HEK293 (cell line): ENCODE results near the gene GNB1.

Experiments
- CTCF ChIA-PET: fragments of 350-600 bp; formaldehyde crosslinking; extraction: SDS; loops from one replicate; lab custom pipeline; 2021; ENCODE audit warnings: antibody characterized with exemption; lab: Yijun Ruan, JAX
- POLR2A ChIA-PET: fragments of 300-600 bp; formaldehyde crosslinking; extraction: SDS; loops from one replicate; lab custom pipeline; 2020; ENCODE audit warnings: antibody characterized with exemption, inconsistent platforms; lab: Yijun Ruan, JAX
- H3K27ac ChIP-seq: fragments of 200-500 bp; sonication (Bioruptor generic); 2 replicates; pipeline ENCODE4 v1.5.1; 2014; ENCODE audit warnings: low read depth, low read length, control low read depth, inconsistent platforms; ENCODE audit errors: extremely low read depth
- H3K36me3 ChIP-seq, 2 experiments: fragments of 200-500 bp in 1 of 2; sonication (Bioruptor generic) in 1 of 2; 1 replicate in 1 of 2; 2 replicates in 1 of 2; pipeline ENCODE4 v1.5.1; 2014 to 2017; ENCODE audit warnings: inconsistent platforms in 2 of 2, low read length in 2 of 2; ENCODE audit not compliant: control insufficient read depth in 2 of 2, insufficient read depth in 1 of 2
- H3K4me1 ChIP-seq: fragments of 200-500 bp; sonication (Bioruptor generic); 2 replicates; pipeline ENCODE4 v1.5.1; 2014; ENCODE audit warnings: mild to moderate bottlenecking, low read length, inconsistent platforms; ENCODE audit not compliant: control insufficient read depth, insufficient read depth
- H3K4me3 ChIP-seq: 2 replicates; pipeline ENCODE4 v1.5.1; 2011; ENCODE audit warnings: low read depth, mild to moderate bottlenecking, control low read depth, low read length, moderate library complexity
- H3K9me3 ChIP-seq: fragments of 200-500 bp; sonication (Bioruptor generic); 2 replicates; pipeline ENCODE4 v1.5.1; 2014; ENCODE audit warnings: low read depth, low read length, inconsistent platforms; ENCODE audit not compliant: control insufficient read depth, insufficient read depth
- BCL11A ChIP-seq: fragments of 450-650 bp; formaldehyde crosslinking; IDR thresholded peaks from 2 replicates; pipeline ENCODE4 v1.5.1; 2016; ENCODE audit warnings: low read depth, missing biosample characterization, missing genetic modification characterization
- HOXC10 ChIP-seq: sonication (generic); formaldehyde crosslinking; IDR thresholded peaks from 2 replicates; pipeline ENCODE4 v1.8.1; 2023; ENCODE audit warnings: mild to moderate bottlenecking, missing genetic modification reagents
- HOXD13 ChIP-seq: sonication (generic); formaldehyde crosslinking; IDR thresholded peaks from 2 replicates; pipeline ENCODE4 v1.8.0; 2022; ENCODE audit warnings: missing genetic modification reagents, borderline replicate concordance
- KLF7 ChIP-seq: fragments of 450-650 bp; formaldehyde crosslinking; IDR thresholded peaks from 2 replicates; pipeline ENCODE4 v1.5.1; 2016; ENCODE audit warnings: missing biosample characterization, missing genetic modification characterization, borderline replicate concordance
- OVOL3 ChIP-seq: fragments of 450-650 bp; formaldehyde crosslinking; IDR thresholded peaks from 2 replicates; pipeline ENCODE4 v1.5.1; 2016; ENCODE audit warnings: missing biosample characterization, missing genetic modification characterization
- PRDM6 ChIP-seq: fragments of 450-650 bp; formaldehyde crosslinking; IDR thresholded peaks from 2 replicates; pipeline ENCODE4 v1.5.1; 2017; ENCODE audit warnings: missing biosample characterization, missing genetic modification characterization
- ZBTB10 ChIP-seq: fragments of 450-650 bp; formaldehyde crosslinking; IDR thresholded peaks from 2 replicates; pipeline ENCODE4 v1.5.1; 2016; ENCODE audit warnings: missing biosample characterization, missing genetic modification characterization
- ZBTB49 ChIP-seq: fragments of 450-650 bp; formaldehyde crosslinking; IDR thresholded peaks from 2 replicates; pipeline ENCODE4 v1.5.1; 2016; ENCODE audit warnings: missing biosample characterization, missing genetic modification characterization, low read depth
- ZBTB7A ChIP-seq: fragments of 450-650 bp; formaldehyde crosslinking; IDR thresholded peaks from 2 replicates; pipeline ENCODE4 v1.5.1; 2016; ENCODE audit warnings: low read depth, missing biosample characterization, missing genetic modification characterization
- ZFP3 ChIP-seq: fragments of 450-650 bp; formaldehyde crosslinking; IDR thresholded peaks from 2 replicates; pipeline ENCODE4 v1.5.1; 2016; ENCODE audit warnings: low read depth, missing biosample characterization, missing genetic modification characterization
- ZFP41 ChIP-seq: fragments of 450-650 bp; formaldehyde crosslinking; IDR thresholded peaks from 2 replicates; pipeline ENCODE4 v1.5.1; 2016; ENCODE audit warnings: missing biosample characterization, missing genetic modification characterization, borderline replicate concordance
- ZNF138 ChIP-seq: fragments of 450-650 bp; formaldehyde crosslinking; IDR thresholded peaks from 2 replicates; pipeline ENCODE4 v1.5.1; 2016; ENCODE audit warnings: missing biosample characterization, missing genetic modification characterization, borderline replicate concordance
- ZNF16 ChIP-seq: fragments of 450-650 bp; formaldehyde crosslinking; IDR thresholded peaks from 2 replicates; pipeline ENCODE4 v1.5.1; 2016; ENCODE audit warnings: low read depth, missing biosample characterization, missing genetic modification characterization
- ZNF184 ChIP-seq: fragments of 450-650 bp; IDR thresholded peaks from 2 replicates; pipeline ENCODE4 v1.5.1; 2018; ENCODE audit warnings: missing biosample characterization, mild to moderate bottlenecking, missing genetic modification characterization
- ZNF292 ChIP-seq: fragments of 450-650 bp; formaldehyde crosslinking; IDR thresholded peaks from 2 replicates; pipeline ENCODE4 v1.5.1; 2016; ENCODE audit warnings: low read depth, missing biosample characterization, missing genetic modification characterization, borderline replicate concordance
- ZNF423 ChIP-seq: fragments of 450-650 bp; formaldehyde crosslinking; IDR thresholded peaks from 2 replicates; pipeline ENCODE4 v1.5.1; 2016; ENCODE audit warnings: missing biosample characterization, missing genetic modification characterization
- ZNF48 ChIP-seq: fragments of 450-650 bp; formaldehyde crosslinking; IDR thresholded peaks from 2 replicates; pipeline ENCODE4 v1.5.1; 2016; ENCODE audit warnings: missing biosample characterization, missing genetic modification characterization
- ZNF514 ChIP-seq: fragments of 450-650 bp; formaldehyde crosslinking; IDR thresholded peaks from 2 replicates; pipeline ENCODE4 v1.5.1; 2016; ENCODE audit warnings: missing biosample characterization, missing genetic modification characterization
- ZNF521 ChIP-seq: fragments of 450-650 bp; formaldehyde crosslinking; IDR thresholded peaks from 2 replicates; pipeline ENCODE4 v1.5.1; 2017; ENCODE audit warnings: missing biosample characterization, mild to moderate bottlenecking, missing genetic modification characterization
- ZNF544 ChIP-seq: fragments of 450-650 bp; formaldehyde crosslinking; IDR thresholded peaks from 2 replicates; pipeline ENCODE4 v1.5.0; 2017; ENCODE audit warnings: missing biosample characterization, missing genetic modification characterization
- ZNF707 ChIP-seq: fragments of 450-650 bp; formaldehyde crosslinking; IDR thresholded peaks from 2 replicates; pipeline ENCODE4 v1.5.1; 2016; ENCODE audit warnings: missing biosample characterization, missing genetic modification characterization
- ZNF776 ChIP-seq: fragments of 450-650 bp; formaldehyde crosslinking; IDR thresholded peaks from 2 replicates; pipeline ENCODE4 v1.5.0; 2017; ENCODE audit warnings: missing biosample characterization, missing genetic modification characterization, borderline replicate concordance
- ZNF792 ChIP-seq: fragments of 450-650 bp; formaldehyde crosslinking; IDR thresholded peaks from 2 replicates; pipeline ENCODE4 v1.5.1; 2016; ENCODE audit warnings: missing biosample characterization, missing genetic modification characterization
- ZSCAN4 ChIP-seq: fragments of 450-650 bp; formaldehyde crosslinking; IDR thresholded peaks from 2 replicates; pipeline ENCODE4 v1.5.1; 2017; ENCODE audit warnings: missing biosample characterization, missing genetic modification characterization
- ZXDB ChIP-seq: fragments of 450-650 bp; formaldehyde crosslinking; IDR thresholded peaks from 2 replicates; pipeline ENCODE4 v1.5.1; 2016; ENCODE audit warnings: missing biosample characterization, missing genetic modification characterization

Gene GNB1

GRCh38 chr1:1815606-1816281 is 75.1 kb downstream of the GNB1 start:
- H3K9me3 ChIP-seq: no peaks in the 10 kb centered on the region
- no peak overlapping the region for H3K4me3 ChIP-seq
- peaks cover 52 to 81% of the 10 kb centered on the region in 2 experiments for H3K36me3 ChIP-seq
- ChIA-PET POLR2A (no interaction called here), CTCF (no interaction called here)
- TF ChIP-seq ZNF514: no peak
- no peak for TF ChIP-seq ZNF48 (tag by site-specific recombination)
- no peak for TF ChIP-seq HOXD13 (CRISPR knock-in tag)
- no peak for TF ChIP-seq ZBTB10 (tag by site-specific recombination)
- no peak for TF ChIP-seq ZXDB (tag by site-specific recombination)
- TF ChIP-seq ZNF138: no peak
- no peak for TF ChIP-seq ZFP3
- TF ChIP-seq ZBTB7A (tag by site-specific recombination): no peak
- TF ChIP-seq HOXC10 (CRISPR knock-in tag): no peak
- no peak for TF ChIP-seq ZNF544 (tag by site-specific recombination)
- TF ChIP-seq ZNF521 (tag by site-specific recombination): no peak
- no peak for TF ChIP-seq ZNF792
- no peak for TF ChIP-seq ZNF292 (tag by site-specific recombination)
- TF ChIP-seq ZFP41 (tag by site-specific recombination): no peak
- no peak for TF ChIP-seq ZNF776 (tag by site-specific recombination)
- TF ChIP-seq ZNF423: no peak
- no peak for TF ChIP-seq ZSCAN4 (tag by site-specific recombination)
- TF ChIP-seq BCL11A (tag by site-specific recombination): no peak
- H3K27ac ChIP-seq: no peak overlapping the region
- no peaks in the 10 kb centered on the region for H3K4me1 ChIP-seq

- Histone ChIP-seq H3K9me3 (no peaks in the 10 kb centered on the region), H3K4me3 (no peak overlapping the region), H3K4me1 (no peaks in the 10 kb centered on the region), H3K36me3 (peaks cover 48 to 88% of the 10 kb centered on the region in 2 experiments), H3K27ac (no peak overlapping the region)
- no peak for TF ChIP-seq ZNF16
- no peak for TF ChIP-seq OVOL3 (tag by site-specific recombination)
- TF ChIP-seq KLF7 (tag by site-specific recombination): no peak
- no peak for TF ChIP-seq ZBTB49 (tag by site-specific recombination)
- no peak for TF ChIP-seq ZNF184 (tag by site-specific recombination)
- no peak for TF ChIP-seq BCL11A (tag by site-specific recombination)
- TF ChIP-seq ZNF707 (tag by site-specific recombination): no peak
- TF ChIP-seq PRDM6 (tag by site-specific recombination): no peak
- CTCF ChIA-PET: interaction anchor here (0.6 to 1.6 kb wide), 5 partner anchors 11 to 235 kb away, joined by 3 to 5 read pairs (median 4); no protein-coding TSS in a partner anchor
- POLR2A ChIA-PET: no interaction called here
These were observed 81.4 kb downstream of the GNB1 start for GRCh38 chr1:1809489-1809888.
